ENCODE results near the gene ANAPC1. TPM values are rescaled to one million over a fixed set of nuclear protein-coding genes. Genes with fewer than 3 reads are reported as not detected.
A peak's percentile ranks its signal among the peaks of the same experiment; 100 is the strongest.

The ANAPC1 gene
- total RNA-seq (2011; cell fraction: chromatin; rRNA removed; ENCODE audit: low replicate concordance), result 248 and 378 TPM in 2 replicates
- total RNA-seq (2011; cell fraction: nucleolus; rRNA removed), result 149 and 174 TPM in 2 replicates
- 181 and 218 TPM in 2 replicates for total RNA-seq (2011; cell fraction: nucleoplasm; rRNA removed)
- 126 and 155 TPM in 2 replicates for total RNA-seq (2014; rRNA removed)
- total RNA-seq (2014; rRNA removed; fragmentation: Illumina TruSeq; extraction: Trizol), result 97.8 and 98.2 TPM in 2 replicates
- 84.3 and 87.1 TPM in 2 replicates for total RNA-seq (2015; rRNA removed; fragmentation: Illumina TruSeq; extraction: Trizol)
- total RNA-seq (2021), result 102 and 112 TPM in 2 replicates
- polyA plus RNA-seq (2011; rRNA removed), result 67.3 and 78.2 TPM in 2 replicates
- 42.5 and 56.6 TPM in 2 replicates for polyA plus RNA-seq (2011; cell fraction: cytosol; rRNA removed)
- 87.3 and 96.1 TPM in 2 replicates for polyA plus RNA-seq (2011; cell fraction: nucleus; rRNA removed)
- polyA plus RNA-seq (2012), result 25.3 and 38.9 TPM in 2 replicates
- 52.2 and 61.3 TPM in 2 replicates for polyA plus RNA-seq (2014; fragmentation: Illumina TruSeq; extraction: Trizol)
- polyA plus RNA-seq (2014; fragmentation: Nextera tagmentation; extraction: Ambion mirVana), result 10 to 100 TPM; 14.0 to 18.9 TPM
- polyA plus RNA-seq (2014; rRNA removed), result 57.5 and 77.5 TPM in 2 replicates
- polyA minus RNA-seq (2011; rRNA and poly(A)+ RNA removed), result 219 and 246 TPM in 2 replicates
- 81.3 and 88.9 TPM in 2 replicates for polyA minus RNA-seq (2011; cell fraction: cytosol; rRNA and poly(A)+ RNA removed)
- 185 and 193 TPM in 2 replicates for polyA minus RNA-seq (2011; cell fraction: nucleus; rRNA and poly(A)+ RNA removed)
- percentile 86 among the genes with signal in this experiment for Bru-seq, nascent RNA
- BruChase-seq, experiment 1, labeled RNA remaining after a 2-hour chase, result percentile 89 among the genes with signal in this experiment
- percentile 87 among the genes with signal in this experiment for BruChase-seq, experiment 2, labeled RNA remaining after a 6-hour chase
- long read RNA-seq, experiment 1, full-length matches to known transcripts, result 41 of 185 reads
- long read RNA-seq, experiment 1, partial matches to known transcripts, result 93 of 185 reads
- long read RNA-seq, experiment 1, other reads (novel, unspliced or antisense), result 51 of 185 reads
- long read RNA-seq, experiment 2, full-length matches to known transcripts, result 13 of 72 reads
- long read RNA-seq, experiment 2, partial matches to known transcripts, result 30 of 72 reads
- long read RNA-seq, experiment 2, other reads (novel, unspliced or antisense), result 29 of 72 reads
- long read RNA-seq, experiment 3, partial matches to known transcripts, result 8 of 13 reads
- long read RNA-seq, experiment 3, other reads (novel, unspliced or antisense), result 1 of 13 reads

- intact Hi-C loops (cut with micrococcal nuclease), result loop anchor here (10.0 kb wide), 2 partner anchors 231 to 601 kb away; partner anchors contain the start of gene TTL
- ATAC-seq (peak; percentile 95), FAIRE-seq (peak; percentile 78), DNase-seq (ENCODE audit: extremely low read depth in 1 of 4, low spot score in 3 of 4) (peak; percentile 84 to 94 (median 86))
- peak within 1 kb of the TSS; percentile 86 to 100 for H3K9ac ChIP-seq (ENCODE audit: insufficient read depth in 1 of 2, low read depth in 2 of 2, low read length in 2 of 2)
- H3K9me1 ChIP-seq (ENCODE audit: control insufficient read depth, insufficient read depth, low read length), result no peaks in the 10 kb centered on the region
- TSS peak; percentile 96 for BruUV-seq (replicated peaks)
- no peaks in the 10 kb centered on the region for H4K20me1 ChIP-seq (replicated peaks; ENCODE audit: control insufficient read depth, insufficient read depth, low read length)
- H3K9me3 ChIP-seq (replicated peaks; ENCODE audit: control insufficient read depth, insufficient read depth, low read depth, low read length), result no peaks in the 10 kb centered on the region
- in situ Hi-C loops (cut with MboI), result loop anchor here (10.0 to 25.0 kb wide), 2 partner anchors 353 to 451 kb away; no protein-coding TSS in a partner anchor
- peak within 1 kb of the TSS; percentile 92 for H3K27ac ChIP-seq (ENCODE audit: extremely low read depth, low read depth, low read length)
- peak within 1 kb of the TSS; percentile 88 for H3K4me2 ChIP-seq (ENCODE audit: insufficient read depth, low read length)
- H3K79me2 ChIP-seq (ENCODE audit: control insufficient read depth, insufficient read depth, low read length), result peaks cover 43% of the 10 kb centered on the region
- CTCF ChIA-PET (ENCODE audit: low intra/inter-chr PET ratio), result interaction anchor here (0.6 to 1.5 kb wide), 2 partner anchors 165 to 166 kb away, joined by 4 to 5 read pairs; no protein-coding TSS in a partner anchor
- H3K4me3 ChIP-seq, result peak within 1 kb of the TSS; percentile 98
- peak within 1 kb of the TSS; percentile 97 for H2AFZ ChIP-seq (ENCODE audit: low read depth, low read length)
- H3K36me3 ChIP-seq (ENCODE audit: control insufficient read depth, insufficient read depth, low read length), result peaks cover 19% of the 10 kb centered on the region; the same call in 2 of the 3 replicates
- under 1% methylated on average over 63 of the region's 73 CpGs for WGBS (ENCODE audit: insufficient coverage, low coverage, missing lambda C conversion rate)
- H3K4me1 ChIP-seq (replicated peaks in 1 of 2; ENCODE audit: control insufficient read depth in 2 of 2, insufficient read depth in 2 of 2, low read length in 2 of 2), result peaks cover 0 to 8% of the 10 kb centered on the region in 2 experiments; a peak in 3 of 5 replicates
- no peaks in the 10 kb centered on the region for H3K27me3 ChIP-seq (ENCODE audit: control insufficient read depth in 2 of 2, insufficient read depth in 2 of 2, low read length in 2 of 2)
- POLR2A ChIA-PET, result interaction anchor here (0.6 to 1.6 kb wide), 3 partner anchors 12 to 1110 kb away, joined by 3 to 4 read pairs (median 4); no protein-coding TSS in a partner anchor
- TF ChIP-seq, protein P1, sequence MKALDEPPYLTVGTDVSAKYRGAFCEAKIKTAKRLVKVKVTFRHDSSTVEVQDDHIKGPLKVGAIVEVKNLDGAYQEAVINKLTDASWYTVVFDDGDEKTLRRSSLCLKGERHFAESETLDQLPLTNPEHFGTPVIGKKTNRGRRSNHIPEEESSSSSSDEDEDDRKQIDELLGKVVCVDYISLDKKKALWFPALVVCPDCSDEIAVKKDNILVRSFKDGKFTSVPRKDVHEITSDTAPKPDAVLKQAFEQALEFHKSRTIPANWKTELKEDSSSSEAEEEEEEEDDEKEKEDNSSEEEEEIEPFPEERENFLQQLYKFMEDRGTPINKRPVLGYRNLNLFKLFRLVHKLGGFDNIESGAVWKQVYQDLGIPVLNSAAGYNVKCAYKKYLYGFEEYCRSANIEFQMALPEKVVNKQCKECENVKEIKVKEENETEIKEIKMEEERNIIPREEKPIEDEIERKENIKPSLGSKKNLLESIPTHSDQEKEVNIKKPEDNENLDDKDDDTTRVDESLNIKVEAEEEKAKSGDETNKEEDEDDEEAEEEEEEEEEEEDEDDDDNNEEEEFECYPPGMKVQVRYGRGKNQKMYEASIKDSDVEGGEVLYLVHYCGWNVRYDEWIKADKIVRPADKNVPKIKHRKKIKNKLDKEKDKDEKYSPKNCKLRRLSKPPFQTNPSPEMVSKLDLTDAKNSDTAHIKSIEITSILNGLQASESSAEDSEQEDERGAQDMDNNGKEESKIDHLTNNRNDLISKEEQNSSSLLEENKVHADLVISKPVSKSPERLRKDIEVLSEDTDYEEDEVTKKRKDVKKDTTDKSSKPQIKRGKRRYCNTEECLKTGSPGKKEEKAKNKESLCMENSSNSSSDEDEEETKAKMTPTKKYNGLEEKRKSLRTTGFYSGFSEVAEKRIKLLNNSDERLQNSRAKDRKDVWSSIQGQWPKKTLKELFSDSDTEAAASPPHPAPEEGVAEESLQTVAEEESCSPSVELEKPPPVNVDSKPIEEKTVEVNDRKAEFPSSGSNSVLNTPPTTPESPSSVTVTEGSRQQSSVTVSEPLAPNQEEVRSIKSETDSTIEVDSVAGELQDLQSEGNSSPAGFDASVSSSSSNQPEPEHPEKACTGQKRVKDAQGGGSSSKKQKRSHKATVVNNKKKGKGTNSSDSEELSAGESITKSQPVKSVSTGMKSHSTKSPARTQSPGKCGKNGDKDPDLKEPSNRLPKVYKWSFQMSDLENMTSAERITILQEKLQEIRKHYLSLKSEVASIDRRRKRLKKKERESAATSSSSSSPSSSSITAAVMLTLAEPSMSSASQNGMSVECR (CRISPR knock-in tag; IDR thresholded peaks at IDR 0.05), result peak; percentile 98
- TF ChIP-seq CAMTA2 (CRISPR knock-in tag; conservative IDR thresholded peaks at IDR 0.05) (no peak), DEAF1 (CRISPR knock-in tag; IDR thresholded peaks at IDR 0.05) (no peak), E2F8 (IDR thresholded peaks at IDR 0.05; ENCODE audit: low read depth, partially characterized antibody) (no peak)
These were observed at the start of gene ANAPC1 for GRCh38 chr2:111883661-111884591. Gene ANAPC1, minus strand, starts transcription at chr2:111884193. Its CDS starts 3,368 bp downstream, at chr2:111880825.

Measured in K562 (cell line).